Bronchial epithelial cell (primary cell): Measurements from ENCODE around the gene RUNX1. TPM values are rescaled to one million over a fixed set of nuclear protein-coding genes. Genes with fewer than 3 reads are reported as not detected.

Source experiments
- DNase-seq: peaks from one replicate; pipeline ENCODE4 v3.0.0-alpha.2; 2010; ENCODE audit warnings: low read depth
- FAIRE-seq: peaks from 2 replicates; lab custom pipeline; 2011; peaks lifted over from hg19 to GRCh38; lab: Jason Lieb, UNC
- H3K27me3 ChIP-seq: 2 replicates; pipeline ENCODE4 v1.5.1; 2011; ENCODE audit warnings: low read length; ENCODE audit not compliant: control insufficient read depth, insufficient read depth
- H3K36me3 ChIP-seq: 2 replicates; pipeline ENCODE4 v1.5.1; 2011; ENCODE audit warnings: low read length; ENCODE audit not compliant: control insufficient read depth, insufficient read depth
- H3K4me3 ChIP-seq: 2 replicates; pipeline ENCODE4 v1.5.1; 2011; ENCODE audit warnings: mild to moderate bottlenecking, low read depth, low read length, control low read depth
- CTCF ChIP-seq: IDR thresholded peaks from 2 replicates; pipeline ENCODE4 v1.5.1; 2011; ENCODE audit warnings: mild to moderate bottlenecking, moderate library complexity, low read length, control low read depth, inconsistent platforms; ENCODE audit not compliant: insufficient read depth, severe bottlenecking
- total RNA-seq: library from RNA; depleted of rRNA; stranded (reverse); fragments of >200 nt; gene quantifications from 2 replicates; pipeline ENCODE4 v1.2.1, GENCODE V29; 2014

Gene RUNX1
- total RNA-seq, 1 donor from 2014 or later: 11.8 TPM

GRCh38 chr21:34819357-34819999, 229.6 kb downstream of the RUNX1 start:
- no peak overlapping the region for H3K4me3 ChIP-seq
- FAIRE-seq (no peak), DNase-seq (peak; percentile 40)
- no peak for TF ChIP-seq CTCF
- peaks cover 13% of the 10 kb centered on the region for H3K36me3 ChIP-seq
- no peaks in the 10 kb centered on the region for H3K27me3 ChIP-seq

- TF ChIP-seq CTCF: no peak
- Histone ChIP-seq H3K27me3 (no peaks in the 10 kb centered on the region), H3K4me3 (no peak overlapping the region), H3K36me3 (peaks cover 13% of the 10 kb centered on the region)
- FAIRE-seq: peak; percentile 7
- peak; percentile 79 for DNase-seq
These were observed 230.4 kb downstream of the RUNX1 start for GRCh38 chr21:34818662-34819158.

GRCh38 chr21:34817821-34818661, 231.1 kb downstream of the RUNX1 start:
- peak; percentile 23 for FAIRE-seq
- TF ChIP-seq CTCF: no peak
- no peak for DNase-seq
- peaks cover 11% of the 10 kb centered on the region for H3K36me3 ChIP-seq
- no peaks in the 10 kb centered on the region for H3K27me3 ChIP-seq
- no peak overlapping the region for H3K4me3 ChIP-seq

GRCh38 chr21:34815831-34816705, 233.0 kb downstream of the RUNX1 start:
- H3K27me3 ChIP-seq: no peaks in the 10 kb centered on the region
- no peak for TF ChIP-seq CTCF
- H3K36me3 ChIP-seq: peaks cover 7% of the 10 kb centered on the region
- no peak for FAIRE-seq
- no peak for DNase-seq
- H3K4me3 ChIP-seq: no peak overlapping the region

- FAIRE-seq: no peak
- Histone ChIP-seq H3K27me3 (no peaks in the 10 kb centered on the region), H3K4me3 (no peak overlapping the region), H3K36me3 (peaks cover 6% of the 10 kb centered on the region)
- TF ChIP-seq CTCF: no peak
- peak; percentile 48 for DNase-seq
These were observed 234.6 kb downstream of the RUNX1 start for GRCh38 chr21:34814529-34814951.
